NCI-H1436 (cell line): ENCODE measurements around the gene FHL3.
"Not testable (repeated sequence)": the region's sequence is repeated elsewhere in the genome, so short reads cannot be mapped to it uniquely, and the experiment has no call there.

Source experiments
- DNase-seq: peaks from one replicate; lab custom pipeline; 2025; lab: John Stamatoyannopoulos, UW

The FHL3 gene

DNA sequence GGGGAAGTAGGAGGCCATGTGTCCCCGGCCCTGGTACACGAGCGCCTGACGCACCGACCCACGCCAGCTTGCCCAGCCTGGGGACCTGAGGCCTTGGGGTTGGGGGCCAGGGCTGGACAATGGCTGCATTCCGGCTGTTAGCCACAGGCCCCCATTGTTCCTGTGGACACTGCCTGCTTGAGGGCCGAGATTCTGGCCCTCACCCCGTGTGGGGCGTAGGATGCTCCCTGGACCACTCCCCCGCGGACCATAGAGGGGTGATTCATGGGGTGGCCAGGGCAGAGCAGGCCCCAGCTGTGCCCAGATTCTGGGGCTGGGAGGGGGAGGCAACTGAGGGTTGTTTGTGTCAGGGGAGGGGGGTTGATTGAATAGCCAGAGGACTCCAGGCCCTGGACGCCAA is 29.6 kb upstream of the FHL3 start:
- no peak for DNase-seq

- DNase-seq, result not testable (repeated sequence)
Observed at GRCh38 chr1:38032992-38033391, 27.7 kb upstream of the FHL3 start.

DNA sequence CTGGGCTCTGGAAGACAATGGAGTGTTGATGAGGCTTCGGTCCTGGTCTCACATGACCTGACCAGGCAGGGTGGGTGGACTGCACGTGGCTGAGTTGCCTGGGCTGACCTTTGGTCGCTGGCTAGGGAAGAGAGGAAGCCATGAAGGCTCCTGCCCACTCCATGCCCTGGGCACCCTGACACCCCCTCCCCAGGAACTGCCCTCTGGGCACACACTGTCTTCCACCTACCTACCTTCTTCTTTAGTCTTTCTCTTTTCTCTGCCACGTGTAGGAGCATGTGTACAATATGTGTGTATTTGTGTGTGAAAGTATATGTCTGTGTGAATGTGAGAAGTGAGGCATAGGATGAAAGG is 26.2 kb upstream of the FHL3 start:
- no peak for DNase-seq

GRCh38 chr1:38030596-38031512 is 25.5 kb upstream of the FHL3 start:
- no peak for DNase-seq

DNA sequence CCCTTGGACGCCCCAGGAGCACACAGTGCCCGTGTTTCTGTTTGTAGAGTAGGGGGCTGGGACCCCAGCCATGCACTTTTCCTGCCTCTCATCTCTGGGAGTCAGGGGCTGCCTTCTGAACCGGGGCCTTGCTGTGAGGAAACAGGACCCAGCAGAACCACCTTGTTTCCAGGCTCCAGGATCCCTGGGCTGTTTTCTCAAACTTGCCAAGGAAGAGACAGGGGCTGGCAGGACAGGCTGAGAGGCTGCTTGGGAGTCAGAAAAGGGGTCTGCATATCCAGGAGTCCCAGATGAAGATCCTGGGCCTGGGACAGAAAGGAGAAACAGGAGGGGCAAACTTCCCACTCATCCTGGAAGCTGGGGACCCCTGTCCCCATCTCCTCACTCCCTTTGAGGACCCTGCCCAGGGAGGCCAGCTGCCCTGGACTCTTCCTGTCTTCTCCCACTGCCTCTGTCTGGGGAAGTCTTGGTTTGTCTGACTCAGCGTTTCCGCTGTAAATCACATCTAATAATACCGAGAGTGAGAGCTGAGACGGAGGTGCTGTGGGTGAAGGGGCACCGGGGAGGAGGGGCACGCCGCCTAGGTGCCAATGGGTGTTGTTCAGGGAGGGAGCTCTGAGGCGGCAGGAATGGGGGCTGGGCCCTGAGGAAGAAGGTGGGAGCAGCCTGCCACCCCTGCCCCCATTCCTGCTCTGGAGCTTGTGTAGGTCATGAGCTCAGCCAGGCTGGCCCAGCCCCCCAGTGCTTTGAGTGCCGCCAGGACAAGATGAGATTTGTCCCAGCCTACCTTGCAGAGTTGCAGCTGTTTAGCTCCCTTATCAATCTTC is 24.6 kb upstream of the FHL3 start:
- DNase-seq, result peak; percentile 42

DNA sequence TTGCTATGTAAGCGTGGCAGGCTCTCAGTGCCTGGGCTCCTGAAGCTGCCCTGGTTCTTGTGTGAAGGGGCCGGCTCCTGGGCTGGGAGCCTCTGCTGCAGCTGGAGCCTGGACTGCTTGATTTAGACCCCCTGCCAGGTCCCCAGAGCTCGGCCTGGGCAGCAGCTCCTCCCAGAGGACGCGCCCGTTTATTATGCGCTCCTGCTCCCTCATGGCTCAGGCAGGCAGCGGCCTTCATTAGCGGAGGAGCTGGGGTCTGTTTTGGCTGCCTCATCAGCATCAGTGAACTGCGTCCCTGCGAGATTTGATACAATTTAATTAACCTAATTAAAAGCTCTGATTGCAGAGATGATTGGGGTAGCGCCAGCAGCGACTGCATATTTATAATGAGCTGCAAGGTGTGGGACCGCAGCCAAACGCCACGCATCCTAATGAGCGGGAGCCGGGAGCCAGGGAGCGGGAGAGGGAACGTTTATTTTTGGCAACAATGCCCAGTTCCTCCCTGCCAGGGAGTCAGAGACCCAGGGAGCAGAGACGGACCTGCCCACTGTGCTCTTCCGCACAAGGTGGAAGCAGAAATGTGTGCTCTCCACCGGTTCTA is 23.9 kb upstream of the FHL3 start:
- no peak for DNase-seq

DNA sequence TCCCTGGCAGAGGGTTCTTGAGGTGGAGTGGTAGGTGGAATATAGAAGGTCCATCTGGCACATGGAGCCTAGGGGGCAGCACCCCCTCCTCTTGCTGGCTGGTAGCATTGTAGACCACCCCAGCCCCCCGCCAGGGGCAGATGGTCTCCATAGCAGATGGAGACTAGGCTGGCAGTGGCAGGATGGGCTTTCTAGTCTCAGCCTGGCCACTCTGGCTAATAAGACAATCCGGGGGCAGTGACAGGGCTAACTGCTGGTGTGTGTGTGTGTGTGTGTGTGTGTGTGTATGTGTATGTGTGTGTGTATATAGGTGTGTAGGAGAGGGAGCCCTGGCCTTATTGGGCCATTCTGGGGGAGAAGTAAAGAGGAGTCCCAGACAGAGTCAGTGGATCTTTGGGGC is 23.4 kb upstream of the FHL3 start:
- no peak for DNase-seq

- no peak for DNase-seq
Observed at GRCh38 chr1:38028105-38028591, 22.8 kb upstream of the FHL3 start.

DNA sequence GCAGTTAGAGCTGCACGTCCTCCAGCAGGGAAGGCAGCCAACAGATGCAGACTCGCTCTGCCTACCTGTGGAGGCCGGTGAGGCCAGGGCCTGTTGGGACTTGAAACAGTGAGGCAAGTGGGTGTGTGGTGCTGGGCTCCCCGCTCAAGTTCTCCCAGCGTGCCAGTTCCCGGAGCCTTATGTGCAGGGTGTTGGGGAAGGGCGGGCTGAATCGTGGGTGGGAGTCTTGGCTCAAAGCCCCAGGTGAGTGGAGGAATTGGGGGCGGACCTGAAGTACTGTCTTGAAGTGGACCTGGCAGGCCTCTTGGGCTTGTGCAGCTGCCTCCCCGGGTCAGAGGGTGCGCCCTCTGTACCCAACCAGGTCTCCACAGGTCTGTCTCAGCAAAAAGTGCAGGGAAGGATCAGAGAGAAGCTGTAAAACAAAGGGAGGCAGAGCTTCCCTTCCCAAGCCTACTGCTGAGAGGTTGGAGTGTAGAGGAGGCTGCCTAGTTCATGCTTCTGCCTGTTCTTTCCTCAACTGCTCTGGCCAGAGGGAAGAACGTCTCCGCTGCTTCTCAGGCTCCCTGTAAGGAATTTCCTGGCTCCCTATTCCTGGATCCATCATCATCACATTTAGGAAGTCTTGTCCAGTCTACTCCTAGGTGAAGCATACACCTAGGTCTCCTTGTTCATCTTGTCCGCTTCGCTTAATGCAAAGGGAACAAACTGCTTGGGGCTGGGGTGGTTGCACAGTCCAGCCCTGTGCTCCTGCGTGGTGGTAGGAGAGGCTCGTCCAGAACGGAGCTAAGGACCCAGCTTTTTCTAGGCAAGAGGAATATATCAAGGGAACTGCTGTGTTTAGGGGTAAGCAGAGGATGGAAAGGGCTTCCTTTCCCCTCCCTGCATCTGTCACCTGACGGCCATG is 22.1 kb upstream of the FHL3 start:
- DNase-seq, result no peak

DNA sequence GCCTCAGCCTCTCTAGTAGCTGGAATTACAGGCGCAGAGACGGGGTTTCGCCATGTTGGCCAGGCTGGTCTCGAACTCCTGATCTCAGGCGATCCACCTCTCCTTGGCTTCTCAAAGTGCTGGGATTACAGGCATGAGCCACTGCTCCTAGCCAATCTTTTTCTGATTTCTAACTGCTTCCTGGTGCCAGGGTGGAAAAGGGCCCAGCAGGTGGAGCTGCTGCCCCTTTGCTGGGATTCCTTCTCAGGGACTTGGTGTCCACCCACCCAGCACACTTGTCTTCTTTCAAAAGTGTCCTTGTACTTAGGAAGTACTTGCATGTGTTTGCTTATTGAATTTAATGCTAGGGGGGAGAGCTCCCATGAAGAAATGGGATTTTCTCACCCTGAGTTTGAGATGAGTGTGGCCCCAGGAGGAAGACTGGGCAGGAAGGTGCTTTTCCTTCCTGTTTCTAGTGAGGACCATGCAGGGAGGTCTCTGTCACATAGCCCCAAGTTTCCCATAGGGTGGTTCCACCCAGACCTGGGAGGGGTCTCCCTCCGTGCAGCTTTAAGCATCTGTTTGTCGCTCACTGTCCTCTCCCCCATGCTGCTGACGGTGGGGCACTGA is 21.4 kb upstream of the FHL3 start:
- peak; percentile 17 for DNase-seq

DNA sequence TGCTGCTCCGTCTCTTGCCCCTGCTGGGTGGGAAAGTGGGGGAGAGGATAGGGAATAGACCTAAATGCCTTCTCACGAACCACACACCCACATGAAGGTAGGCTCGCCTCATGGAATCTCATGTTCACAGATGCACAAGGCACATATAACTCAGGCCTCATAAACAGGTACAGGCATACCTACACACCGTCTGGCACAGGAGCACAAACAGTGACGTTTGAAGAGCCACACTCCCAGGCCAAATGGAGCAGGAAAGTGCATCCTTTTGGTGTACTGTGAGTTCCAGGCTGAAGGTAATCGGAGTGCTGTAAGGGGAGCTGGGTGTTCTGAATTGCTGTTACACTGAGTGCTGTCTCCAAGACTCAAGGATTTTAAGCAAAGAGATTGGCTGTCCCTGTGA is 20.4 kb upstream of the FHL3 start:
- DNase-seq, result no peak

DNA sequence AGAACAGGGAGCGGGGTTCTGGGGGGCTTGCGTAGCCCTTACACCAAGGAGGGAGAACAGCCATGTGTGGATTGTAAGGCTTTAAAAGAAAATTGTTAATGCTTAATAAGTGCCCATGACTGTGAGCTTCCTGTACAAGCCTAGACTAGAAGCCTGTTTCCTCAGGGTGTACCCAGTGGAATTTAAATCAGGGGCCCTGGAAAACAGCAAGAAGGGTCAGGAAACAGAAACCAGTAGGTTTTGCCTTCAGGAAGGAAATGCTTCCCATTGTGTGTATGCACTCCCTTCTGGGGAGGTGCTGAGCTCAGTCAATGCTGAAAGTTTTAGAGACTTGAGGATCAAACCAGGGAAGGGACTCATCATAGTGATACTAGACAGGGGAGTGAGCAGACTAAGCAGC is 19.9 kb upstream of the FHL3 start:
- DNase-seq, result no peak

DNA sequence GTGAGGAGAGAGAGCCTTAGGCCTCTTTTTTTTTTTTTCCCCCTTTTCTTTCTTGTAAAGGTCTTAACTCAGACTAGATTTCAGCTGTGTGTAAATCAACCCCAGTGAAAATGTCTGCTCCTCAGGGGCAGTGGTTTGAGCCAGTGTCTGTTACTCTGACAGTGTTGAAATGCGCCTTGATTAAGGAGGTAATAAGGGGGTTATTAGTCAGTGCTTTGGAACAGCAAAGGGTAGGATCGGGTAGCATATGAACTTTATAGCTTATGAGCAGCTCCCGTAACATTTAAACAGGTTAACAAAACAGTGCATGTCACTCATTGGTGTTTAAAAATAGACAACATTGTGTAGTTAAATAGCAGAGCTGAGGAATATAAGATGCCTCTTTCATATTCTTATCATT is 17.5 kb upstream of the FHL3 start:
- no peak for DNase-seq

- DNase-seq, result no peak
Observed at GRCh38 chr1:38021969-38022368, 16.7 kb upstream of the FHL3 start.

GRCh38 chr1:38020396-38020795 is 15.1 kb upstream of the FHL3 start:
- no peak for DNase-seq

- DNase-seq, result no peak
Observed at GRCh38 chr1:38018864-38019343, 13.6 kb upstream of the FHL3 start.

DNA sequence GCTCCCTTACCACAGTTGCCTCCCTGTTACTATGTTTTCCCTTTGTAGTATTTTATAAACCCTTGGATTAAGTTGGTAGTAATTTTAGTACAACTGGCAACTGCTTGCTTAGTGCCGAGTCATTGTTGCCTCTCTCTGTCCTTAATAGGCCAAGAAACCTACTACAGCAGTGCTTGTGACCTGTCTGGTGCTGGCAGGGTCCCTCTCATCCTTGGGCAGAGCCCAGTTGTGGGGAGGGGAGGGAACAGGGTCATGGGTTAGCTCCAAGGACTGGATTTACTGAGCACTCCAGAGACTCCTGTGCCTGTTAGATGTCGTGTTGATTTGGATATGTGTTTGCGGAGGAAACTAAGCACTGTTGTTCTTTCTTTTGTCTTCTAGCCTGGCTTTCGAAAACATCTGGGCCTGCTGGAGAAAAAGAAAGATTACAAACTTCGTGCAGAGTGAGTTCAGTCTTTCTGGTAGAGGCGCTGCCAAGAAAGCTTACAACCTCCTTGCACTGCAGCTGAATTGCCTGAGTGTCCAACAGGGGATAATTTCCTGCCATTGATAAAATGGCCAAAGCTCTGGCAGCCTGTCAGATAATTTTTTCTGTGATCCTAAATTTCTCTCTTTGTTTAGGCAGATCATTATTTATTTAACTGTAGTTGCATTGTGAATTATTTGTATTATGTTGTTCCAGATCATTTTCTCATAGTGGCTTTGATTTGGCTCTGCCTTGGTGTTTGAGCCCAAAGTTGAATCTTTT is 10.8 kb upstream of the FHL3 start:
- DNase-seq, result no peak

DNA sequence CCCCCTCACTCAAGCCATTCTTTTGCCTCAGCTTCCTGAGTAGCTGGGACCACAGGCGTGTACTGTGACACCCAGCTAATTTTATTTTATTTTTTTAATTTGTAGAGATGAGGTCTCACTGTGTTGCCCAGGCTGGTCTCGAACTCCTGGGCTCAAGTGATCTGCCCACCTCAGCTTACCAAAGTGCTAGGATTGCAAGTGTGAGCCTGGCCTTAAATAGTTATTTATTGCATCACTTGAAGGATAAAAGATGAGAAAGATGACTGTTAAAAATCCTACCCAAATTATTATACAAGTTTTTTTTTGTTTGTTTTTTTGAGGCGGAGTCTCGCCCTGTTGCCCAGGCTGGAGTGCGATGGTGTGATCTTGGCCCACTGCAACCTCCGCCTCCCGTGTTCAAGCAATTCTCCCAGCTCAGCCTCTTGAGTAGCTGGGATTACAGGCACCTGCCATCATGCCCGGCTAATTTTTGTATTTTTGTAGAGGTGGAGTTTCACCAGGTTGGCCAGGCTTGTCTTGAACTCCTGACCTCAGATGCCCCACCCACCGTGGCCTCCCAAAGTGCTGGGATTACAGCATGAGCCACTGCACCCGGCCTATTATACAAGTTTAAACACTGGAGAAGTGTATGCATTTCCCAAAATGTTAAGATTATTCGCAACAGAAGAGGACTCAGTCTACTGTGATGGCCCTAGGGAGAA is 9.6 kb upstream of the FHL3 start:
- no peak for DNase-seq

- DNase-seq, result no peak
Observed at GRCh38 chr1:38014171-38014570, 8.9 kb upstream of the FHL3 start.

DNA sequence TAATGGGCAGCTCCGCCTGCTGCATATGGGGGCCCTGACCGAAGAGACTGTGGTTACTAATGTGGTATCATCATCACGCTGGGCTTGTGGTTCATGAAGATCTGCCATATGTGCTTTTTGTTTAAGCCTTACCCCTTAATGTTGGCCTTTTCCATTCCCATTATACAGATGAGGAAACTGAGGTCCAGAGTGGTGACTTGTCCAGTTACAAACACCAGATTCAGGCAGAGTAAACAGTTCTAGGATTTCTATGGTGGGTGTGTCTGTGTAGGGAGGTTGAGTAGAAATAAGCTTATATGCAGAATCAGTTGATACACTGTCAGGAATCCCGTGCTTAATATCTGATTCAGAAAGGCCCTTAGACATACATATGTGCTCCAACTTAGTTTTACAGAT is 7.9 kb upstream of the FHL3 start:
- DNase-seq, result no peak
